Right lobe of liver (tissue), 4 donors: Measurements from ENCODE around the gene RAI1.

Experiments
- POLR2A ChIP-seq: fragments of 450-650 bp; IDR thresholded peaks from one replicate; pipeline ENCODE4 v1.6.1; 2017; ENCODE audit warnings: antibody characterized with exemption, mild to moderate bottlenecking
- TF ChIP-seq, protein P1 (sequence below), 4 donors: fragments of 200-600 bp in 3 of 4; fragments of 450-650 bp in 1 of 4; IDR thresholded peaks; one replicate each; pipeline versions ENCODE4 v1.5.1 to v1.8.0; 2016 to 2022; ENCODE audit warnings: antibody characterized with exemption in 4 of 4, mild to moderate bottlenecking in 2 of 4
- donor health status: DM: no; HTN: no; CAD: no.
- donor health status: DM: no; HTN: no; CAD: no.
- donor health status: DM: no; HTN: yes; CAD: no.

DNA sequence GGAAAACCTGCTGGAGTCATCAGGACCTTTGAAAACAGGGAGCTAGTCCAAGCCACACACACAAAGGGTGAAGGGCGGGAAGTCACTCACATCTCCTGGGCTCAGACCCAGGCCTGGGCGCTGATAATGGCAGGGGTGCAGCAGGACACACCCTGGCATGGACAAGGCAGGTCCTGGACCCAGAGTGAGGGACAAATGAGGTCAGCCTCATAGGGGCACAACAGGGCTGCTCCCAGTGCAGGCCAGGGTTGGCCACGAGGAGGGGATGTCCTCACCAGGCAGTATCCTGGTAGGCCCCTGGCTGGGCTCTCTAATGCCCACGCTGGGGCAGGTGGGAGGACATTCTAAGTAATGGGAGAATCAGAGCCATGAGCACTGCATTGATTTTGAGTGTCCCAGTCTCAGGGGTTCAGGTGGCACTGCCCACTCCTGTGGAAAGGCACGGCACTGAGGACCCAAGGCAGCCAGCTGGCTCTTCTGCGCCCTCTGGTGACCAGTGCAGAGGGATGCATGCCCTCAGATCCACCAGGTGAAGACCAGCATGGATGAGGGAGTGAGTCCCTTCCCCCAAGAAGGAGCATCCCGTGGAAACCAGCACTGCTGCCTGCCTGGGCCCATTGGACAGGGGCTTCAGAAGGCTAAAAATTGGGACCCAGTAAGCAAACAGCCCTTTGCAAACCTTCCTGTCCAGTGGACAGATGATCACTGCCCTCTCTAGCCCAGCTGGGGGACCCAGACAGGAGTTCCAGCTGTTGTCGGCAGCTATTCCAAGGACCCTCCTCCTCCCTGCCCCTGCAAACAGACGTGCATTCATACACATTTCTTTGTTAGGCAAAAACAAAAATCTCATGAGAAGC is 178.9 kb downstream of the RAI1 start:
- TF ChIP-seq, protein P1, sequence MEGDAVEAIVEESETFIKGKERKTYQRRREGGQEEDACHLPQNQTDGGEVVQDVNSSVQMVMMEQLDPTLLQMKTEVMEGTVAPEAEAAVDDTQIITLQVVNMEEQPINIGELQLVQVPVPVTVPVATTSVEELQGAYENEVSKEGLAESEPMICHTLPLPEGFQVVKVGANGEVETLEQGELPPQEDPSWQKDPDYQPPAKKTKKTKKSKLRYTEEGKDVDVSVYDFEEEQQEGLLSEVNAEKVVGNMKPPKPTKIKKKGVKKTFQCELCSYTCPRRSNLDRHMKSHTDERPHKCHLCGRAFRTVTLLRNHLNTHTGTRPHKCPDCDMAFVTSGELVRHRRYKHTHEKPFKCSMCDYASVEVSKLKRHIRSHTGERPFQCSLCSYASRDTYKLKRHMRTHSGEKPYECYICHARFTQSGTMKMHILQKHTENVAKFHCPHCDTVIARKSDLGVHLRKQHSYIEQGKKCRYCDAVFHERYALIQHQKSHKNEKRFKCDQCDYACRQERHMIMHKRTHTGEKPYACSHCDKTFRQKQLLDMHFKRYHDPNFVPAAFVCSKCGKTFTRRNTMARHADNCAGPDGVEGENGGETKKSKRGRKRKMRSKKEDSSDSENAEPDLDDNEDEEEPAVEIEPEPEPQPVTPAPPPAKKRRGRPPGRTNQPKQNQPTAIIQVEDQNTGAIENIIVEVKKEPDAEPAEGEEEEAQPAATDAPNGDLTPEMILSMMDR (IDR thresholded peaks at IDR 0.05), result peak; percentile 97 to 99 (median 98)
- peak; percentile 13 for TF ChIP-seq POLR2A
